H9 (cell line): ENCODE measurements around the gene DNAI4. TPM values are rescaled to one million over a fixed set of nuclear protein-coding genes. Genes with fewer than 3 reads are reported as not detected.

ENCODE experiments used
- DNase-seq: peaks from one replicate; pipeline ENCODE4 v3.0.0-alpha.2; 2017
- H2AFZ ChIP-seq: one replicate; pipeline ENCODE4 v1.6.1; 2013; ENCODE audit warnings: mild to moderate bottlenecking, low read length, control low read depth, moderate library complexity
- H2AK5ac ChIP-seq: 2 replicates; pipeline ENCODE4 v1.6.1; 2013; ENCODE audit warnings: low read length, control low read depth, mixed read lengths; ENCODE audit not compliant: insufficient read length
- H2BK120ac ChIP-seq: one replicate; pipeline ENCODE4 v1.6.1; 2013; ENCODE audit warnings: low read depth, mild to moderate bottlenecking, low read length, control low read depth, inconsistent platforms; ENCODE audit not compliant: poor library complexity, severe bottlenecking
- H2BK12ac ChIP-seq: 2 replicates; pipeline ENCODE4 v1.6.1; 2013; ENCODE audit warnings: low read length, control low read depth, mixed read lengths, low read depth; ENCODE audit not compliant: insufficient read length
- H2BK15ac ChIP-seq: 2 replicates; pipeline ENCODE4 v1.6.1; 2013; ENCODE audit warnings: low read depth, low read length, control low read depth
- H2BK20ac ChIP-seq: one replicate; pipeline ENCODE4 v1.6.1; 2013; ENCODE audit warnings: low read depth, mild to moderate bottlenecking, low read length, control low read depth, inconsistent platforms; ENCODE audit not compliant: poor library complexity, severe bottlenecking
- H2BK5ac ChIP-seq: 2 replicates; pipeline ENCODE4 v1.6.1; 2013; ENCODE audit warnings: low read length, control low read depth, mixed read lengths; ENCODE audit not compliant: insufficient read length
- H3K14ac ChIP-seq: 2 replicates; pipeline ENCODE4 v1.6.1; 2013; ENCODE audit warnings: low read length, control low read depth; ENCODE audit not compliant: insufficient read depth
- H3K18ac ChIP-seq: 2 replicates; pipeline ENCODE4 v1.6.1; 2013; ENCODE audit warnings: low read depth, mild to moderate bottlenecking, mixed read lengths, low read length, control low read depth; ENCODE audit not compliant: insufficient read length
- H3K23ac ChIP-seq: 2 replicates; pipeline ENCODE4 v1.6.1; 2013; ENCODE audit warnings: low read length, control low read depth, mixed read lengths, low read depth; ENCODE audit not compliant: insufficient read length
- H3K23me2 ChIP-seq: 2 replicates; pipeline ENCODE4 v1.6.1; 2013; ENCODE audit warnings: low read depth, mild to moderate bottlenecking, mixed read lengths, low read length, control low read depth; ENCODE audit not compliant: insufficient read length, poor library complexity, severe bottlenecking
- H3K27ac ChIP-seq: 2 replicates; pipeline ENCODE4 v1.5.1; 2013; ENCODE audit warnings: low read length, control low read depth, mixed read lengths, low read depth; ENCODE audit not compliant: insufficient read length
- H3K27me3 ChIP-seq: 2 replicates; pipeline ENCODE4 v1.6.1; 2013; ENCODE audit warnings: low read length, control low read depth, inconsistent platforms; ENCODE audit not compliant: insufficient read depth
- H3K4ac ChIP-seq: 2 replicates; pipeline ENCODE4 v1.6.1; 2013; ENCODE audit warnings: low read depth, mild to moderate bottlenecking, control low read depth, inconsistent platforms, low read length, moderate library complexity
- H3K4me1 ChIP-seq: 2 replicates; pipeline ENCODE4 v1.6.1; 2013; ENCODE audit warnings: low read length, control low read depth, inconsistent platforms; ENCODE audit not compliant: insufficient read depth
- H3K4me2 ChIP-seq: 2 replicates; pipeline ENCODE4 v1.6.1; 2013; ENCODE audit warnings: low read length, control low read depth, mixed read lengths; ENCODE audit not compliant: insufficient read length, insufficient read depth
- H3K56ac ChIP-seq: 2 replicates; pipeline ENCODE4 v1.6.1; 2013; ENCODE audit warnings: low read depth, mild to moderate bottlenecking, mixed read lengths, low read length, control low read depth; ENCODE audit not compliant: insufficient read length
- H3K79me1 ChIP-seq: 2 replicates; pipeline ENCODE4 v1.6.1; 2013; ENCODE audit warnings: low read depth, mild to moderate bottlenecking, moderate library complexity, low read length, control low read depth, inconsistent platforms; ENCODE audit not compliant: insufficient read depth, poor library complexity, severe bottlenecking
- H3K79me2 ChIP-seq: 2 replicates; pipeline ENCODE4 v1.6.1; 2013; ENCODE audit warnings: low read length, control low read depth, inconsistent platforms; ENCODE audit not compliant: insufficient read depth
- H3K9ac ChIP-seq: 2 replicates; pipeline ENCODE4 v1.6.1; 2013; ENCODE audit warnings: low read length, control low read depth, mixed read lengths; ENCODE audit not compliant: insufficient read length; ENCODE audit errors: extremely low read depth
- H3K9me3 ChIP-seq: one replicate; pipeline ENCODE4 v1.6.1; 2013; ENCODE audit warnings: low read depth, low read length, inconsistent platforms; ENCODE audit not compliant: control insufficient read depth
- H3T11ph ChIP-seq: one replicate; pipeline ENCODE4 v1.6.1; 2013; ENCODE audit warnings: mild to moderate bottlenecking, low read length, control low read depth, inconsistent platforms
- H4K20me1 ChIP-seq: one replicate; pipeline ENCODE4 v1.6.1; 2013; ENCODE audit not compliant: control insufficient read depth, insufficient read length, insufficient read depth
- H4K5ac ChIP-seq: 2 replicates; pipeline ENCODE4 v1.6.1; 2013; ENCODE audit warnings: low read depth, mild to moderate bottlenecking, mixed read lengths, low read length, control low read depth; ENCODE audit not compliant: insufficient read length
- H4K8ac ChIP-seq: replicated peaks from 2 replicates; pipeline ENCODE4 v1.6.1; 2013; ENCODE audit warnings: low read length, control low read depth, mixed read lengths, low read depth; ENCODE audit not compliant: insufficient read length
- H4K91ac ChIP-seq: 2 replicates; pipeline ENCODE4 v1.6.1; 2013; ENCODE audit warnings: low read depth, mild to moderate bottlenecking, moderate library complexity, mixed read lengths, low read length, control low read depth; ENCODE audit not compliant: insufficient read length
- H3K27ac Mint-ChIP-seq, 3 experiments: 2 replicates in 2 of 3; 3 replicates in 1 of 3; pipeline ENCODE4 v1.8.0; 2020 to 2021; ENCODE audit warnings: mixed read lengths in 3 of 3, mild to moderate bottlenecking in 1 of 3, moderate library complexity in 1 of 3
- H3K27me3 Mint-ChIP-seq: 2 replicates; pipeline ENCODE4 v1.8.0; 2021; ENCODE audit warnings: low read depth, mild to moderate bottlenecking, moderate library complexity, mixed read lengths
- H3K36me3 Mint-ChIP-seq, 3 experiments: 2 replicates in 2 of 3; 3 replicates in 1 of 3; pipeline ENCODE4 v1.8.0; 2020 to 2021; ENCODE audit warnings: low read depth in 3 of 3, mixed read lengths in 3 of 3; ENCODE audit not compliant: insufficient read depth in 1 of 3
- H3K4me1 Mint-ChIP-seq, 2 experiments: 2 replicates each; pipeline ENCODE4 v1.8.0; 2020; ENCODE audit warnings: mixed read lengths in 2 of 2
- H3K4me3 Mint-ChIP-seq, 2 experiments: 2 replicates in 1 of 2; 3 replicates in 1 of 2; pipeline ENCODE4 v1.8.0; 2020 to 2021; ENCODE audit warnings: mild to moderate bottlenecking in 2 of 2, mixed read lengths in 2 of 2, moderate library complexity in 1 of 2
- H3K9me3 Mint-ChIP-seq, 2 experiments: 2 replicates in 1 of 2; 3 replicates in 1 of 2; pipeline ENCODE4 v1.8.0; 2020; ENCODE audit warnings: mild to moderate bottlenecking in 2 of 2, mixed read lengths in 2 of 2, moderate library complexity in 1 of 2
- WGBS: extraction: QIAGEN DNeasy Blood & Tissue Kit; methylation state at CpG from one replicate; pipeline ENCODE4 v1.1.7; 2013; ENCODE audit warnings: missing lambda C conversion rate, low lambda C conversion rate, mixed read lengths; ENCODE audit not compliant: insufficient read length; ENCODE audit errors: extremely low coverage; 5-methylcytosine and 5-hydroxymethylcytosine counted together
- total RNA-seq: library from RNA; stranded (reverse); gene quantifications from 2 replicates; pipeline ENCODE4 v1.2.1, GENCODE V29; 2021
- TF ChIP-seq, protein P1 (sequence below): fragments of 200-600 bp; sonication (generic); conservative IDR thresholded peaks from 3 replicates; pipeline ENCODE4 v1.8.0; 2021; ENCODE audit warnings: antibody characterized with exemption, mild to moderate bottlenecking

Gene DNAI4
- total RNA-seq, 1 experiment from 2014 or later = 1.4 TPM

GRCh38 chr1:66777831-66778230 is 146.8 kb downstream of the DNAI4 start:
- Histone ChIP-seq H3K23ac (no peak overlapping the region), H4K20me1 (no peaks in the 10 kb centered on the region), H3K9ac (no peak overlapping the region), H4K91ac (no peak overlapping the region), H2AK5ac (no peak overlapping the region), H3K18ac (no peak overlapping the region), H3K79me2 (no peaks in the 10 kb centered on the region), H2BK12ac (no peak overlapping the region), H2AFZ (no peak overlapping the region), H3K27ac (no peak overlapping the region), H3K56ac (no peak overlapping the region), H2BK5ac (no peak overlapping the region), H3K9me3 (peaks cover 7% of the 10 kb centered on the region), H2BK120ac (no peak overlapping the region), H3T11ph (no peak overlapping the region), H3K14ac (no peak overlapping the region), H2BK15ac (no peak overlapping the region), H3K4ac (no peak overlapping the region), H3K79me1 (no peaks in the 10 kb centered on the region), H3K27me3 (no peaks in the 10 kb centered on the region), H4K5ac (no peak overlapping the region), H2BK20ac (no peak overlapping the region), H4K8ac (no peak overlapping the region), H3K23me2 (no peaks in the 10 kb centered on the region), H3K4me1 (no peaks in the 10 kb centered on the region), H3K4me2 (no peak overlapping the region)
- peaks cover 23 to 33% of the 10 kb centered on the region in 2 experiments for H3K9me3 Mint-ChIP-seq
- DNase-seq = no peak
- no peaks in the 10 kb centered on the region for H3K27me3 Mint-ChIP-seq
- peaks cover 7 to 18% (median 7%) of the 10 kb centered on the region in 3 experiments for H3K36me3 Mint-ChIP-seq
- TF ChIP-seq, protein P1, sequence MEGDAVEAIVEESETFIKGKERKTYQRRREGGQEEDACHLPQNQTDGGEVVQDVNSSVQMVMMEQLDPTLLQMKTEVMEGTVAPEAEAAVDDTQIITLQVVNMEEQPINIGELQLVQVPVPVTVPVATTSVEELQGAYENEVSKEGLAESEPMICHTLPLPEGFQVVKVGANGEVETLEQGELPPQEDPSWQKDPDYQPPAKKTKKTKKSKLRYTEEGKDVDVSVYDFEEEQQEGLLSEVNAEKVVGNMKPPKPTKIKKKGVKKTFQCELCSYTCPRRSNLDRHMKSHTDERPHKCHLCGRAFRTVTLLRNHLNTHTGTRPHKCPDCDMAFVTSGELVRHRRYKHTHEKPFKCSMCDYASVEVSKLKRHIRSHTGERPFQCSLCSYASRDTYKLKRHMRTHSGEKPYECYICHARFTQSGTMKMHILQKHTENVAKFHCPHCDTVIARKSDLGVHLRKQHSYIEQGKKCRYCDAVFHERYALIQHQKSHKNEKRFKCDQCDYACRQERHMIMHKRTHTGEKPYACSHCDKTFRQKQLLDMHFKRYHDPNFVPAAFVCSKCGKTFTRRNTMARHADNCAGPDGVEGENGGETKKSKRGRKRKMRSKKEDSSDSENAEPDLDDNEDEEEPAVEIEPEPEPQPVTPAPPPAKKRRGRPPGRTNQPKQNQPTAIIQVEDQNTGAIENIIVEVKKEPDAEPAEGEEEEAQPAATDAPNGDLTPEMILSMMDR = no peak
- H3K4me1 Mint-ChIP-seq = peaks cover 5% of the 10 kb centered on the region in 2 experiments
- no peak overlapping the region for H3K27ac Mint-ChIP-seq
- H3K4me3 Mint-ChIP-seq = no peak overlapping the region
- WGBS = no CpG with 5 or more reads among the region's 3 CpGs
